Left kidney (tissue), 8 donors: ENCODE measurements around the gene SCIN. TPM values are rescaled to one million over a fixed set of nuclear protein-coding genes. Genes with fewer than 3 reads are reported as not detected.
A peak's percentile ranks its signal among the peaks of the same experiment; 100 is the strongest.
"Not testable (repeated sequence)": the region's sequence is repeated elsewhere in the genome, so short reads cannot be mapped to it uniquely, and the experiment has no call there.

Experiments
- DNase-seq: peaks from one replicate; pipeline ENCODE4 v3.0.0-alpha.2; 2013
- long read RNA-seq, 8 donors: transcript quantifications; one replicate each; lab custom pipeline, GENCODE V29; 2026
- polyA plus RNA-seq: library from polyadenylated mRNA; unstranded; fragments of 120-200 nt; gene quantifications from one replicate; pipeline ENCODE4 v1.2.1, GENCODE V29; 2013; ENCODE audit not compliant: insufficient read length

SCIN gene
- 112 TPM for polyA plus RNA-seq
- long read RNA-seq, donor 1, full-length matches to known transcripts: 17 of 24 reads
- long read RNA-seq, donor 1, partial matches to known transcripts: 7 of 24 reads
- long read RNA-seq, donor 1, other reads (novel, unspliced or antisense): 0 of 24 reads
- long read RNA-seq, donor 2, full-length matches to known transcripts: 20 of 20 reads
- long read RNA-seq, donor 2, partial matches to known transcripts: 0 of 20 reads
- long read RNA-seq, donor 2, other reads (novel, unspliced or antisense): 0 of 20 reads
- long read RNA-seq, donor 3, full-length matches to known transcripts: 21 of 26 reads
- long read RNA-seq, donor 3, partial matches to known transcripts: 5 of 26 reads
- long read RNA-seq, donor 3, other reads (novel, unspliced or antisense): 0 of 26 reads
- long read RNA-seq, donor 4: 0 reads
- long read RNA-seq, donor 5, full-length matches to known transcripts: 44 of 44 reads
- long read RNA-seq, donor 5, partial matches to known transcripts: 0 of 44 reads
- long read RNA-seq, donor 5, other reads (novel, unspliced or antisense): 0 of 44 reads
- long read RNA-seq, donor 6, full-length matches to known transcripts: 16 of 16 reads
- long read RNA-seq, donor 6, partial matches to known transcripts: 0 of 16 reads
- long read RNA-seq, donor 6, other reads (novel, unspliced or antisense): 0 of 16 reads
- long read RNA-seq, donor 7, full-length matches to known transcripts: 27 of 33 reads
- long read RNA-seq, donor 7, partial matches to known transcripts: 6 of 33 reads
- long read RNA-seq, donor 7, other reads (novel, unspliced or antisense): 0 of 33 reads
- long read RNA-seq, donor 8, full-length matches to known transcripts: 12 of 29 reads
- long read RNA-seq, donor 8, partial matches to known transcripts: 17 of 29 reads
- long read RNA-seq, donor 8, other reads (novel, unspliced or antisense): 0 of 29 reads

DNA sequence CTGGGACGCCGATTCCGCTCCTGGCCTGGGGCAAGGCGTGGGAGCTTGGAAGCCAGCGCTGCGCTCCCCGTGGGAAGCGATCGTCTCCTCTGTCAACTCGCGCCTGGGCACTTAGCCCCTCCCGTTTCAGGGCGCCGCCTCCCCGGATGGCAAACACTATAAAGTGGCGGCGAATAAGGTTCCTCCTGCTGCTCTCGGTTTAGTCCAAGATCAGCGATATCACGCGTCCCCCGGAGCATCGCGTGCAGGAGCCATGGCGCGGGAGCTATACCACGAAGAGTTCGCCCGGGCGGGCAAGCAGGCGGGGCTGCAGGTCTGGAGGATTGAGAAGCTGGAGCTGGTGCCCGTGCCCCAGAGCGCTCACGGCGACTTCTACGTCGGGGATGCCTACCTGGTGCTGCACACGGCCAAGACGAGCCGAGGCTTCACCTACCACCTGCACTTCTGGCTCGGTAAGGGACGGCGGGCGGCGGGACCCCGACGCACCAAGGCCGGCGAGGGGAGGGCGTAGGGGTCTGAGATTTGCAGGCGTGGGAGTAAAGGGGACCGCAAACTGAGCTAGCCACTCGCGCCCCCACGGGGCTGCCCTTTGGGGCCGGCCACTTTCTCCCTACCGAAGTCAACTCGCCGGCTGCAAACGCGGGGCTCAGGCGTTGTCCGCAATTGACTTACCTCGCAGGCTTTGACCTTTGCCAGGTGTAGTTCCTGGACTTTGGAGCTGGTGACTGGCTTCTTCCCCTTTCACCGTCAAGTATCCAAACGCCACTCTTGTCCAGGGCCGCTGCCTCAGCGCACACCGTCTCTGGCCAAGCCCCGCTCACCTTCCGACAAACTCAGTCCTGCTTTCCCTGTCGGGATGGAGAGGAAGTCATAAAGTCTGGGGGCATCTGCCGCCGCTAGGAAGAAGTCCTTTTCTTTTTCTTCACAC, at the start of gene SCIN:
Gene SCIN, plus strand, starts transcription at position 187 of the 928 bp plus-strand sequence. Its CDS starts 67 bp downstream, at position 254.
- no peak for DNase-seq

DNA sequence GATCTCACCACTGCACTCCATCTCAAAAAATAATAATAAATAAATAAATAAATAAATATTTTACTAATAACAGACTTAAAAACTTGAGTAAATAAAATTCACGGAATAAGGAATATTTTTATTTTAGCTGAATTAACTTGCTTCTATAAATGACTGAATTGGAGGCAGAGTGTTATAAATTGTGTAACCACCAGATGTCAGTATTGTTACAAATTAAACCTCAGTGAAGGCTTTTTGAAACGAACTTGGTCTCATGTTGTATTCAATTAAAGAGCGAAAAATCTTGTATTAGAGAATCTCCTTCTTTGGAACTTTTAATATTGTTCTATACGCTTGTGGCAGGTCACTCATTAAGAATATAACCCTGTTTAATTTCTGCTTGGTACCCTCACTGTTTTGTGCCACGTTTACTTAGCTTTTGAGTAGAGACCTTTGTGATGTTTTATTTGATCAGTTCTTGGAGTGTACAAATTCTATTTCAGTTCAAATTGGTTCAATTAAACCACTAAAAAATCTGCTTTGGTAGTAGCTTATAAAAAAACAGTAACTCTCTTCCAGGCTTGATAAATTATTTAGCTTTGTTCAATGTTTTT, 45.6 kb upstream of the SCIN start:
- peak; percentile 59 for DNase-seq

DNA sequence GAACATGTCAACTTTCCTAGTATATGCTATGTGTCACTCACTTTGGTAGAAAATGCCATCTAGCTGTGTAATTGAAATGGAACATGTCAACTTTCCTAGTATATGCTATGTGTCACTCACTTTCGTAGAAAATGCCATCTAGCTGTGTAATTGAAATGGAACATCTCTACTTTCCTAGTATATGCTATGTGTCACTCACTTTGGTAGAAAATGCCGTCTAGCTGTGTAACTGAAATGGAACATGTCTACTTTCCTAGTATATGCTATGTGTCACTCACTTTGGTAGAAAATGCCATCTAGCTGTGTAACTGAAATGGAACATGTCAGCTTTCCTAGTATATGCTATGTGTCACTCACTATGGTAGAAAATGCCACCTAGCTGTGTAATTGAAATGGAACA, 43.8 kb upstream of the SCIN start:
- DNase-seq: not testable (repeated sequence)

DNA sequence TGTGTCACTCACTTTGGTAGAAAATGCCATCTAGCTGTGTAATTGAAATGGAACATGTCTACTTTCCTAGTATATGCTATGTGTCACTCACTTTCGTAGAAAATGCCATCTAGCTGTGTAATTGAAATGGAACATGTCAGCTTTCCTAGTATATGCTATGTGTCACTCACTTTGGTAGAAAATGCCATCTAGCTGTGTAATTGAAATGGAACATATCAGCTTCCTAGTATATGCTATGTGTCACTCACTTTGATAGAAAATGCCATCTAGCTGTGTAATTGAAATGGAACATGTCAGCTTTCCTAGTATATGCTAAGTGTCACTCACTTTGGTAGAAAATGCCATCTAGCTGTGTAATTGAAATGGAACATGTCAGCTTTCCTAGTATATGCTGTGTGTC, 42.9 kb upstream of the SCIN start:
- not testable (repeated sequence) for DNase-seq

DNA sequence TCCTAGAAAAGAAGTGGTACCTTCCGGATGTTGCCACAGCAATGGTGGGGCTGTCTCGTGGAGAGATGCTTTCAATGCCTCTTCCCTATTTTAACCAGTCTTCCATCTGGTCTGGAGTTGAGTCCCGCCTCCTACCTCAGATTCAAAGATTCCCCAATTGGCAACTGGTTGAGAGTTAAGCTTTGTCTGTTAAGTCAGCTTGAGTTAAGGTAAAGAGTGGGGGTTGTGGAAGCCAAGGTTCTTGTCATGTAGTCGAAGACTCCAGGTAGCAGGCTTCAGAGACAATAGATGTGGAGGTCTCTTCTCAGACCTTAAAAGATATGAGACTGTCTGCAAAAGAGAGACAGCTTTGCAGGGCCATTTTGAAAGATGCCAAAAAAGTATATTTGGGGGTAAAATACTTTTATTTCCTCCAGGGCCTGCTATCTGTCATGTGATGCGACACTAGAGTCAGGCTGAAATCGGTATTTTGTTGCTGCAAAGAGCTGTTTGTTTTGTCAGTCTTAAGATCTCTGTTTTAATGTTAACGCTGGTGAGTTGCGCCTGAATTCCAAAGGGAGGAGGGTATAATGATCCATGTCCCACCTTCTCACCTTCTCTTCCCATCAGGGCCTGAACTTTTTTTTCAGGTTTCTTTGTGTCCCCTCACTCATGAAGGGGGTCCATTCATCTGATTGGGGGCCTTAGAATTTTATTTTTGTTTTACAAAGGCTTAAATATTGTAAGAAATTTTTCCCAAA, 40.4 kb upstream of the SCIN start:
- DNase-seq: no peak

DNA sequence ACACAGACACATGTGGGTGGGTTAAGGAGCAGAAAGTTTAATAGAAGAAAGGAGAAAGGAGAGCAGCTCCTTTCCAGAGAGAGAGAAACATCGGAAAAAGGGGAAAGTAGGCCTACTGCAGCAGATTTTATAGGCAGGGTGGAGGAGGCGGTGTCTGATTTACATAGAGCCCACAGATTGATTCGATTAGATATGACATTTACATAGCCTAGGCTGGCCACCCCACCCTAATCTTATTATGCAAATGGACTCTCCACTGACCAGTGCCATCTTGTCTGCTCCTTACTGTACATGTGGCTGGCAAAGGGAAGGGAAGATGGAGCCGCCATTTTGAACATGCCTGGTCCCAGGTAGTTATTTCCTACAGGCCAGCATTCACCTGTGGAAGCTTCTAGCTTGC, 38.7 kb upstream of the SCIN start:
- DNase-seq: no peak

DNA sequence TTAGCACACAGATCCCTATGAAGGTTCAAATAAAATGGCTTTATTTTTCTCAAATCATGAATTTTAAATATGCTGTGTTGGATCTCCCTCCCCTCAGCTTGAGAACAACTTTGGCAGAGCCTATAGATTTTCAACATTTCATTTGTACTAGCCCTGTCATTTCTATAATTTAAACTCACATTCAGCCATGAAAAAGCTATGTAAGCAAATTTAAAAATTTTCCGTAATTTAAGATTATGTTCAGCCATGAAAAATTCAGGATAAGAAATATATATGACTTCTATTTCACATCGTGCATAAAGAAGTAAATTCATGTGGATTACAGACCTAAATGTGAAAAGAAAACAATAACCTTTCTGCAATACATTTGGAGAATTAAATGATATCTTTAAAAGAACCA, 36.5 kb upstream of the SCIN start:
- DNase-seq: no peak

DNA sequence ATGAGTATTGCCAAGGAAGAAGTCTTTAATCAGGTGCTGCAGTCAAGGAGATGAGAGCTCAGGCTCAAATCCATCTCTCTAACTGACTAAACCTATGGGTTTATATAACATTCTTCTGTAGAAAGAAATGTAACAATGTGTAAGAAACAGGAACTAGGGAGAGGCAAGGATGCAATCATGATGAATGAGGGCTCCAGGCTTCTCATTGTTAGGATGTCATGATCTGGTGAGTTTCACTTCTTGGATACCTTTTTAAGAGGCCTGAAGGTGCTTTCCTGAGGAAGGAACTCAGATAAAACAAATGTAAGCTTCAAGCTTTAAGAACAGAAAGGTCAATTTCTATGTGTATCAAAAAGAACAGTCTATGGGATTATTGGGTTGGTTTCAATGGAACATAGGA, 30.8 kb upstream of the SCIN start:
- no peak for DNase-seq

DNA sequence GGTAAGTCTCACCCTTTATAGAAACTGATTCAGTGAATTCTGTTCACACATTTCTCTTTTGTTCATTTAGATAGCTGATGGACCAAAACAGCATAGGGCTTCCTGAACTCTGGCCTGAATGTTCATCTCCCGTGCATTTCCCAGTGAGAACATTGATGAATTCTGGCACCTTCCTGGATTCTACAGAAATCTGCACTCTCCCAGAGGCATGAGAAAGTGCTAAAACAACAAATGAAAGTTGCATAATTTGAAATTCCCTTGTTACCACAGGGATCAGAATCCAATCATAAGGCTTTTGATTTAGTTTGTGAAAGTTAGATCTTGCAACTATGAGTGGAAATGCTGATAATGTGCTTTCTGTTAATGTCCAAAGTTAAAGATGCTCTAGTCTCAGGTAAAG, 29.7 kb upstream of the SCIN start:
- no peak for DNase-seq

DNA sequence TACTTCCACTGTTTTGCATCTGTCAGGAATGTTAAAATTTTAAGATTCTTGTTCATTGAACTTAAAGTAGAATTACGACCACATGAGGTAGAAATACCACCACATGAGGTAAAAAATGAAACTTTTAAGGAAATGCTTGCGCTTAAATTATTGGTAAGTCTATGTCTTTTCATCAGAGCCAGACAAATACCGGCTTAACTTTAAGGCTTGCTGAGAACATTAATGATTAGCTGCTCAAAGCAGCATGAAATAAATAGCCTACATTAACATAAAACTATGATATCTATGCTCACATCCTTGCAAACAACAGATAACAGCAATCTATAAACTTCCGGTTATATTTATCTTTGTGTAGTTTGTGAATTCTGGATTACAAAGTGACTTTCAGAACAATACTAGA, 26.9 kb upstream of the SCIN start:
- no peak for DNase-seq

DNA sequence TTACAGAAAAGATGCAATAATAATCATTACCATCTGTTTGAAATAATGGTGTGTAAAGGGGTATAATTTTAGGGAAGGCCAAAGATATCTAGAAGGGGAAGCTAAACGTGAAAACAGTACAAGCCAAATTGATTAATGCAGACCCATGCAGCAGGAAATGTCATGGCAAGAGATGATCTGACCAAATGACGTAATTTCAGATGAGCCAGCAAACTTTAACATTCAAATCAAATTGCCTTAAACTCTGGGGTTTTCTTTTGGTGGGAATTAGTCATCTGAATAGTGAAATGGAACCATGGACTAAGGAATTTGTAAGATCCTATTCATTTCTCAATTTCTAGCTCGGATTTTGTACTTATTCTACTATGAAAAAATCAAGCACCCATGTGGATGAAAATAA, 21.4 kb upstream of the SCIN start:
- DNase-seq: no peak

DNA sequence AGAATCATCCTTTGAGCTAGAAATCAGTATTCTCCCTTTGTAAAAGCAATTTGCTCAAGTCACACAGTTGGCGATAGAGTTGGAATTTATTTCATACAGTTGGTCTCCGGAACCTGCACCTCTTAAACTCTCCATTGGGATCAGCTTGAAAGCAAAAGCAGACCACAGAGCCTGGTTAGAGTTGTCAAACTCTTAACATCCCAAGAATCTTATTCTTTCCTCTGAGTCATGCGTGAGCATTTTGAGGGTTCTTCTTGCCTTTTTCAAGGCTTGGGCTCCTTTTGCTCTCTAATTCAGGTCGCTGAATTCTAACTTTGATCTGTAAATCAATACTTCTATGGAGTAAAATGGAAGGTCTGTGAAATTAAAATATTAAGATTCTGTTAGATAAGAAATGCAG, 19.6 kb upstream of the SCIN start:
- DNase-seq: no peak

DNA sequence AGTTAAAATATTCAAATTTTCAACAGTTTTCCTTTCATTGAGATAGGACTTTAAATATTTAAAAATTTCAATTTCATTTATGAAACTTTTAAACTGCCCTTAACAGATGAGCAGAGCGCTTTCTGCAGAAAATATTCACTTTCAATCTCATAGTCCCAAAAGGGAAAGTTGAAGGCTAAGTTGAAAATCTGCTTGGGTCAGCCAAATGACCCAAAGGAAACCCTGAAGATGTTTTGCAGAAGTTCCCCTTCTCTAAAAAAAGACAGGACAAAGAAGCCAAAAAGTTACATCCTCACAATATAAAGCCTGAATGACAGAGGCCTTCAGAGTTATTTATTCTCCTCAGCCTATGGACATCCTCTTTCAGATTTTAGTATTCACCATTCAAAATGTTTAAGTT, 17.6 kb upstream of the SCIN start:
- no peak for DNase-seq

DNA sequence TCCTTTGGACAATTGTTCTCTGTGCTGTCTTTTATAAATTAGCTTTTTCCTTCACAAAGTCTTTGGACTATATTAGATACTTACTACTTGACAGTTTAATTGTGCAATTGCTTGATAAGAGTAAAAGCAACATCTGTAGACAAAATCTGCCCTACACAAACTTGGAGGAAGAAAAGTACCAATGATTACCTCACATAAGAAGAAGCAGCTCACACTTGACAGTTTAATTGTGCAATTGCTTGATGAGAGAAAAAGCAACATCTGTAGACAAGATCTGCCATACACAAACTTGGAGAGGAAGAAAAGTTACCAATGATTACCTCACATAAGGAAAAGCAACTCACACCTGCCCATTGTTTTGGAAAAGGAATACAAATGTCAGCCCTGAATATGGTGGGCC, 17.1 kb upstream of the SCIN start:
- DNase-seq: no peak

DNA sequence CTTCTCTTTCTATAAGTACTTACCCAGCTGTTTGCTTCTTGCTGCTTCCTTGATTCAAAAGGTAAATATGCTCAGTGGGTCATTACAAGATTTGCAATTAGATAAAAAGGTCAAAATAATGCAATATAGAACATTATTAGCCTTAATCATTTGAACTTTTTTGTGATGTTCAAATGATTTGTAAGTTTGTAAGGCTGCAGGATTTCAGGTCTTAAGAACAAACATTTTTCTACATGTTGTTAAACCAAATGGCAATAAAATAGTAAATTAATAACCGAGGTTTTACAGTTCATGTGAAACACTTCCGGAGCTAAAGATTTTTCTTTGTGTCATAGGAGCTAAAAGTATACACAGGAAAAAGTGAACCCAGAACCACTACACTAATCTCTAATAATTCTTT, 16.2 kb upstream of the SCIN start:
- DNase-seq: no peak

DNA sequence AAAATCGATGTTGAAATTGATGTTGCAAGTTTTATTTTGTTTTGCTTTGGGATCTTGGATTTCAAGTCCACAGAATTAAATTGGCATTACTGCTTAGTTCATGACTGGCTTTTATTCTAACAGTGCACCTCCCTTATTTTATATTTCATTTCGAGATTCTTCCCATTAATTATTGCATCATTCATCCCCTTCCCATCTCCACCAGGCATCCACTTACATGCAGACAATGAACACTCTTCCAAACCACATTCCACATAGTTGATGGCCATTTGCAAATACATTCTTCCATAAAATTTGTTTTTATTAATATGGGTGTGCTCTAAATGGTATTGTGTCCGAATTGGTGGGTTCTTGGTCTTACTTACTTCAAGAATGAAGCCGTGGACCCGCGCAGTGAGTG, 15.6 kb upstream of the SCIN start:
- no peak for DNase-seq

DNA sequence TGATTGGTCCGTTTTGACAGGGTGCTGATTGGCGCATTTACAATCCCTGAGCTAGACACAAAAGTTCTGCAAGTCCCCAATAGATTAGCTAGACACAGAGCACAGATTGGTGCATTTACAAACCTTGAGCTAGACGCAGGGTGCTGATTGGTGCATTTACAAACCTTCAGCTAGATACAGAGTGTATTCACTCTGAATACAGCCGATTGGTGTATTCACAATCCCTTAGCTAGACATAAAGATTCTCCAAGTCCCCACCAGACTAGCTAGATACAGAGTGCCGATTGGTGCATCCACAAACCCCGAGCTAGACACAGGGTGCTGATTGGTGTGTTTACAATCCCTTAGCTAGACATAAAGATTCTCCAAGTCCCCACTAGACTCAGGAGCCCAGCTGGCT, 14.8 kb upstream of the SCIN start:
- DNase-seq: not testable (repeated sequence)

DNA sequence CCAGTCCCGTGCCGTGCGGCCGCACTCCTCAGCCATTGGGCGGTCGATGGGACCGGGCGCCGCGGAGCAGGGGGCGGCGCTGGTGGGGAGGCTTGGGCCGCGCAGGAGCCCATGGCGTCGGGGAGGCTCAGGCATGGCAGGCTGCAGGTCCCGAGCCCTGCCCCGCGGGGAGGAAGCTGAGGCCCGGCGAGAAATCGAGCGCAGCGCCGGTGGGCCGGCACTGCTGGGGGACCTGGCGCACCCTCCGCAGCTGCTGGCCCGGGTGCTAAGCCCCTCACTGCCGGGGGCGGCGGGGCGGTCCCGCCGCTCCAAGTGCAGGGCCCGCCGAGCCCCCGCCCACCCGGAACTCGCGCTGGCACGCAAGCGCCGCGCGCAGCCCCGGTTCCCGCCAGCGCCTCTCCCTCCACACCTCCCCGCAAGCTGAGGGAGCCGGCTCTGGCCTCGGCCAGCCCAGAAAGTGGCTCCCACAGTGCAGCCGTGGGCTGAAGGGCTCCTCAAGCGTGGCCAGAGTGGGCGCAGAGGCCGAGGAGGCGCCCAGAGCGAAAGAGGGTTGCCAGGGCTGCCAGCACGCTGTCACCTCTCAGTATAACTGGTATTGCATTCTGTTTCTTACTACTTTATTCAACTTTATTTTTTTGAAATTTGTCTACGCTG, 14.3 kb upstream of the SCIN start:
- not testable (repeated sequence) for DNase-seq

DNA sequence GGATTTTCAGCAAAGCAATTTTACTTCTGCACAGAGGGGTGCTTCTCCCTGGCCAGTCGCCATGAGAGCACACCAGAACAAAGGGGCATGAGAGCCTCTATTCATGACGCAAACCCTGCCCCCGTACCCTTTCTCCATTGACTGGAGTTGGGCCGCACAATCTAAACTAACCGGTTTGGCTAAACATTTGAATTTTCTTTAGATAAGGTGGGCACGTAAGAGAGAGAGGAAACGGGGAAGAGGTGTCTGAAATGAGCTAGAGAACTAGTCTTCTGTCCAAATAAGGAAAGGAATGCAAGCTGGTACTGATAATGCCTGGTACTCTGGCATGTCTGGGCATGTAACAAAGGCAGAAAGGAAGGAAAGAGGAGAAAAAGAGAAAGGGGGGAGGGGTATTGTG, 13.2 kb upstream of the SCIN start:
- DNase-seq: no peak
